GM18498 (cell line): Measurements from ENCODE around the gene DDX41.

Experiments
- ATAC-seq: cut with Tn5 transposase; IDR thresholded peaks from one replicate; pipeline ENCODE4 v1.9.1; 2021; ENCODE audit warnings: mild to moderate bottlenecking, moderate library complexity; ENCODE audit not compliant: unreplicated experiment

DDX41 gene

DNA sequence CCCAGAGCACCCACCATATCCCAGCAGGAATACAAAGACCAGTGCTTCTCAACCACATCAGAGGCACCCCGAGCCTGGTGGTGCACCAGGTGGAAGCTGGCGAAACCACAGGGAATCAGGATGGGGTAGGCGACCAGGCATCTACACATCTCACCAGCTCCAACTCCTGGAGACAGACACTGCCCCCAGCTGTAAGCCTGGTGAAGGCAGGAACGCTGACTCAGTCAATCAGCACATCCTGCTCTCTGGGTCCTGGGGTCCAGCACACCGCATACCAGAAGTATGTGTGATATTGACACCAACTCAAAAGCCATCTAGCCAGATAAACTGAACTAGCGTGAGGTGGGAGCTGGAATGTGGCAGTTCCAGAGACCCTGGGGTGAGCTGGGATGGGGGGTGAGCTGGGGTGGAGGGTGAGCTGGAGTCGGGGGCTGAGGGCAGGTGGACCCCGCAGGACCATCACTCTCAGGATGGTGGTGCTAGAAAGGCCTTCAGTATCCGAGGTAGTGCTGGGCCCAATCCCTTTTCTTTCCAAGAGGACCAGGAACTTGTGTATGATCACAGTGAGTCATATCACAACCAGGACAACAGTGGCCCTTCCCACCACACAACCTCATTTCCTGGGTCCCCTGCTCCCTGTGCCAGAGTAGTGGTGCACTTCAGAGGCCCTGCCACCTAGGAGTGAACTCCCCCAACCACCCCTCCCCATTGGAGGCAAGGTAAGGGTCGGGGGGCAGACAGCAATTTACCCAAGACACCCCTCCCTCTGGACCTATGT lies 45.8 kb downstream of the DDX41 start:
- no peak for ATAC-seq

DNA sequence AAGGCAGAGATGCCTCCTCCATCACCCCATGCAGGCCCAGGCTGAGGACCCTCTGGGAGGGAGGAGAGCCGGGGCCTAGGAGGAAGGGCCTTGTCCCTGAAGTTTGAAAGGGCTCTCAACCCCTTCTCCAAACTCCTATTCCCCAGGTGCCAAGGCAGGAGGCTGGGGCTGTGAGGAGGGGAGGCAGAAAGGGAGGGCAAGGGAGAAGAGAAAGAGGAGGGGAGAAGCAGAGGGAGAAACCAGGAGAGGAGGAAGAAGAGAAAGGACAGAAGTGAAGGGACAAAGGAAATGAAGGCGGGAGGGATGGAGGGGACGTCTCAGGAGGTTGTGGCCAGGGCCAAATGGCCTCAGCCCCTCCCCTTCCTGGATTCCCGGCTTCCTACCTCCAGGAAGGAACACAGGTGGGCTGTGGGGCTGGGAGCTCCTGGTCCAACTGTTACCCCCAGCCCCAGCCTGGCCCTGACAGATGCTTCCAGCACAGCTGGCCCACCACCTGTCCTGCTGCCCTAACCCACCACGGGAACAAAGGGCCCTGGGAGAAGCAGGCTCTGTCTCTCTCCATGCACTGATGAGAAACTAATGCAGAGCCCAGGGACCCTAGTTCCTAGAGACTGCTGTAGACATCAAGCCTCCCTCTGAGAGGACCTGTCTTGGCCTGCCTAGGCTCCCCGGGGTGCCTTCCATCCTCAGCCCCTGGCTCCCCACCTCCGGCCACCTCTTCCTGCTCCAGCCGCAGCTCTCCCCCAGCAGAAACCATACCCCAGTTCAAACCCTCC lies 46.8 kb downstream of the DDX41 start:
- no peak for ATAC-seq

DNA sequence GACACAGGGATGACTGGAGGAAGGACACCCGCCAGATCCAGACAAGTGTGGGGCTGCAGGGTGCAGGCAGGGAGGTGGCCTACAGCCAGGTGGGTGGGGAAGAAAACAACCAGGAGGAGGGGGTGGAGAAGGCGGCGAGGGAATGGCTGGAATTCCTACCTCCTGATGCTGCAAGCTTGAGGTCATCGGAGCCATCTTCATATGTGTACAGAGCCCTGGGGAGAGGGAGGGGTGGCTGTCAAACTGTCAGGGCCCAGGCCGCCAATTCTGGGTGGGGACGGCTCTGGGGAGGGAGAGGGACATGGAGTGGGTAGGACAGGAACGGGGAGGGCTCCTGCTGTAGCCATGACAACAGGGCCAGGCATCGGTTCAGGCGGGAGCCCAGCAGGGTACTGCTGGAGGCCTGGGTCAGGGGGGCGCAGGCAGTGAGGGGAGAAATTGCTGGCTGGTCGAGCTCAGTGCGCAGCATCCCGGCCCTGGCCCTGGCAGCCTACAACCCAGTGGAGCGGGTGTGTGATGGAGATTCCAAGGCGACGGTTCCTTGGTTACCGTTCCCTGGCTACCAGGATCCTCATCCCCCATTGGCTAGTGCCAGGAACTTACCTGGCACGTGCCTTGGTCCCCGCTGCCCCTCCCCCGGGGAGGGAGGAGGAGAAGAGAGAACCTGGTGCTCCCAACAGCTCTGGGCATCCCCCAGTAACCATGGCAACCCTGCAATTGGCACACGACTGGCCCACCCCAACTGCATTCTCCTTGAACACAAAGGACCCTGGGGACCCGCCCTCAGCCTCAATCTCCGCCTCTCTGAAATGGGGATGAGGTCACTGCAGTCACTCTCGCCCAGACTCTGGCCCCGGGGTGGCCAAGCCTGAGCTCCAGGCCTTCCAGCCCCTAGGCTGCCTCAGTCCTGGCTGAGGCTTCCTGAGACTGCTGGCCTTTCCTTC lies 47.8 kb downstream of the DDX41 start:
- ATAC-seq, result no peak

DNA sequence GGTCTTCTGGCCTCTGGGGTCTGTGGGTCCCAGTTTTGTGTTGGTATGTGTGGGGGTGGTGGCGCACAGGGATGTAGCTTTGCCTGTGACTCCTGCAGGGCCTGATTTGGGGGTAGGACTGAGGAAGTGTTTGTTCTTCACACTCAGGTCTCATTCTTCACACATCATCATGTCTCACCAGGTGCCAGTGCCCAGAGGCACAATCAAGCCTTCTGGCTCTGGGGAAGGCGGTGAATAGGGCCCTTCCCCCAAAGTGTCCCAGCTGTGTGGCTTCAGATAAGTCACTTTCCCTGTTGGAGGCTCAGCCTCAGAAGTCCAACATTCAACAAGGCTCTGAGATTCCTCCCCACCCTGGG lies 48.5 kb downstream of the DDX41 start:
- no peak for ATAC-seq

DNA sequence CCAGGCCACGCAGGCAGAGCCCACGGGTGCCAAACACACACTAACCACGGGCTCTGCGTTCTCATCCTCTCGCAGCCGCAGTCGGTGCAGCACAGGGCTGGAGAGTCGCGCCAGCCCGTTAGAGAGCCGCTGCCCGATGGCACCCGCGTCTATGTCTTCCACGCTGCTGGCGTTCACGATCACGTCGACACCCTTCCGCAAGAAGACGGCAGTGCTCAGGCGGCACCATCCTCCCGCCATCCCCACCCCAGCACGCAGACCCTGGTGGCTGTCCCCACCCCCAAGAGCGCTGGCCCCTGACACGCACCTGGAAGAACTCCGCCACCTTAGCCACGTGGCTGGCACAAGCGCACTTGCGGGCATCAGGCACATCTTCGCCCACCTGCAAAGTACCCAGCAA lies 49.3 kb downstream of the DDX41 start:
- ATAC-seq, result no peak

DNA sequence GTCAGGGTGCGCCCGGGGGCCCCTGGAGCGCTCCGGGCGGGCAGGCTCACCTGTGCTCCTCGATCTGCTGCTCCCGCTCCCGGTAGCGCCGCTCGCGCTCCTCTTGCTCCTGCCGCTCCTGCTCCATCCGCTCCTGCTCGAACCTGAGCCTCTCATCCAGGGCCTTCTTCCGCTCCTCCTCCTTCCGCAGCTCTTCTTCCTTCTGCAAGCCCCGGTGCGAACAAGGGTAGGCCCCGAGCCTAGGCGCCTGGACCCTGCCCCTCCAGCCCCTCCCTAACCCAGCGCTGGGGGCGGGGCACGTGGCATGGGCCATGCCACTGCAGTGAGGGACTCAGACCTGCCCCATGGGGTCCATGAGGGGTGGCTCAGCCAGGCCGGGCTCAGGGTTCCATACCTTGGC lies 49.9 kb downstream of the DDX41 start:
- ATAC-seq, result no peak

DNA sequence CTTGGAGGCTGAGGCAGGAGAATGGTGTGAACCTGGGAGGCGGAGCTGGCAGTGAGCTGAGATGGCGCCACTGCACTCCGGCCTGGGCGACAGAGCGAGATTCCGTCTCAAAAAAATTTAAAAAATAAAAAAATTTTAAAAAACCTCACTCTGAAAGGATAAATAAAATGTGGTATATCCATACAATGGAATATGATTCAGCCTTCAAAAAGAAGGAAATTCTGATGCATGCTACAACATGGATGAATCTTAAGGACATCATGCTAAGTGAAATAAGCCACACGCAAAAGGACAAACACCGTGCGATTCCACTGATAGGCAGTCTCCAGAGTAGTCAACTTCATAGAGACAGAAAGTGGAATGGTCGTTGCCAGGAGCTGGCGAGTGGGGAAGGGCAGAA lies 51.7 kb downstream of the DDX41 start:
- ATAC-seq, result no peak

DNA sequence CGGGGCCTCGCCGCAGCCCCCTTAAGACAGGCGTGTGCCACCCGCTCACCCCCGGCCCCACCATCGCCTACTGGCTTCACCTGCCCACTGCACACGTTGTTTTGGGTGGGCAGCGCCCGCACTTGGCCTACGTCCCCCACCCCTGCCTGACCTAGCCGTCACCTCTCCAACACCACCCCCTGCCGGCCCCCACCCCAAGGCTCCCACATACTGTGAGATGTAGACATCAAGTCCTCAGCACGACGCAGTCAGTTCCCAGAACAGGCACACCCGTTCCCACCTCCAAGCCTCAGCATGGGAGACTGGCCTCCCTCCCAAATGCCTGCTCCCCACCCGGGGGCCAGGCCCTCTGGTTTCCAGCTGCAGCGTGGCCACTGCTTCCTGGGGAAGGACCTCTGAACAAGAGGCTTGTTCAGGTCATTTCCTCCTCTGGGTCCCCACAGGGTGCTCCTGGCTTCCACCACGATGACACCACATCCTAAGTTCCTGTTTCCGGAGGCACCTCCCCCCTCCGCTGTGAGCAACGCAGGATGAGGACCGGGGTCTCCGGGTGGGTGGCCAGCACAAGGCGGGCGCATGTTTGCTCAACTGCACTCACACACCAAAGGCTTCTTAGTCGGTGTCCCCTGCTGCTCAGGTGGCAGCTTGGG lies 54.6 kb downstream of the DDX41 start:
- no peak for ATAC-seq
